TTC549 (cell line): ENCODE data around the gene MUC20.
"Not testable (repeated sequence)": the region's sequence is repeated elsewhere in the genome, so short reads cannot be mapped to it uniquely, and the experiment has no call there.

Experiments
- FAIRE-seq: peaks from 2 replicates; lab custom pipeline; 2012; peaks lifted over from hg19 to GRCh38; lab: Jason Lieb, UNC

The MUC20 gene

DNA sequence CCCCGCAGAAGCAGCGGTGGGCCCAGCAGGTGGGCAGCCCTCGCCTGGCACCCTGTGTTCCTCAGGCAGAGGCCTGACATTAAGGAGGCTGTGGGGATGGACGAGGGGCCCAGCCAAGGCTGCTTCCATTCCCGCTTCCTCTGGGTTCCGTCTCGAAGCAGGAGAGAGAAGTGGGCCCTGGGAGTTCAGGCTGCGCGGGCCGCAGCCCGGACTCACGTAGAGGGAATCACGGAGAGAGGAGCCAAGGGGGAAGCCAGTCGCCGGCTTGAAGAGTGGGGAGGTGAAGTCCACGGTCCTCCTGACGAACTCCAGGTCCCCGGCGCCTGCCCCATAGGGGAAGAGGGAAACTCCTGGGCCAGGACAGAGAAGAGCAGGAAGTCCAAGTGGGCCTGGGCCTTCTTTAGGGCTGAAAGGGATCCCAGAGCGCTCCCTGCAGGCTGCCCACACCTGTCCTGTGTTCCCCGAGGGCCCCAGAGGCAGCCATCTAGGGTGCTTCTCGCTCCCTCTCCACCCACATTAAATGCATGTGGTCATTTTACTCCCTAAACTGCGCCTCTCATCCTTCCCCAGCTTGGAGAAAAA, 53.3 kb downstream of the MUC20 start:
- FAIRE-seq, result no peak

DNA sequence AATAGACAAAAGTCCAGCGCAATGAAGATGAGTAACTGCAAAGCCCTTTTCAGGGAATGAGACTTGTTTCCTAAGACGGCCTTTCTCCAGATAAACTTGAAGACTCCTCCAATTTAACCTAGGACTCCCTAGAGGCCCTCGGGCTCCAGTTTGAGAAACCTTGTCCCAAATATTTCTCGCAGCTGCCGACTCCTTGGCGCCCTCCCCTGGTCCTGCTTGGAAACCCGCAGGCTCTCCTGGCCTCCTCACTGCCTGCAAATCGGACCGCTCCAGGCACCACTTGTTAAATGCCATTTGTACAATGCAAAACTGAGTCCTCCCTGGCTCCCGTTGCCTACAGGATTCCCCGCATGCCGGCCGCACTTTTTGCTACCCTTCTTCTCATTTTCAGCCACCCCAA, 54.1 kb downstream of the MUC20 start:
- no peak for FAIRE-seq

DNA sequence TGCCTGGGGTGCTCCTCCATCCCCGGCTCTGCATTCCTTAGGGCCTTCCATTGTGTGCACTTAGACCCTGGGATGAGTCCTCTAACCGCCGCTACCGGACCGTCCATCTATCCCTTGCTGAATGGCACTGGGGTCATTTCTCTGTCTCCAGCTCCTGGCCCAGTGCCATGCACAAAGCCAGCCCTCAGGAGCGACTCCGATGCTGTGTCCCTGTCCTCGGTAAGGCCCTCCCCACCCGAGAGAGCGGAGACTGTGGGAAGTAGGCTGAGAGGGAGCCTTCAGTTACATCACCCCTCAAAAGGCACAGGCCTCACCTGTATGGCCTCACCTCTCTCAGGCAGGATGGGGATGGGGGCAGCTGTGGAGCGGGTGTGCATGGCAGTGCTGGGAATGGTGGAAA, 57.2 kb downstream of the MUC20 start:
- no peak for FAIRE-seq

DNA sequence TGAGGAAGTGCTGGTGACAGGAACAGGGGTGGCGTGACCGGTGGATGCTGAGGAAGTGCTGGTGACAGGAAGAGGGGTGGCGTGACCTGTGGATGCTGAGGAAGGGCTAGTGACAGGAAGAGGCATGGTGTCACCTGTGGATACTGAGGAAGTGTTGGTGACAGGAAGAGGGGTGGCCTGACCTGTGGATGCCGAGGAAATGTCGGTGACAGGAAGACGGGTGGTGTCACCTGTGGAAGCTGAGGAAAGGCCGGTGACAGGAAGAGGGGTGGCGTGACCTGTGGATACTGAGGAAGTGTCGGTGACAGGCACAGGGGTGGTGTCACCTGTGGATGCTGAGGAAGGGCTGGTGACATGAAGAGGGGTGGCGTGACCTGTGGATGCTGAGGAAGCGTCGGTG, 60.5 kb downstream of the MUC20 start:
- not testable (repeated sequence) for FAIRE-seq
